ENCODE results near the gene GRIK4. TPM values are rescaled to one million over a fixed set of nuclear protein-coding genes. Genes with fewer than 3 reads are reported as not detected.

GRIK4 gene
- total RNA-seq, 1 experiment from 2014 or later: not detected

Other genes with a start within 250 kb of the GRIK4 start
- gene TLCD5, start 186.4 kb upstream of the GRIK4 start, total RNA-seq (2014; rRNA removed; shearing (Covaris generic)): 3.4 and 4.9 TPM in 2 replicates
- 42.0 and 46.4 TPM in 2 replicates for gene ARHGEF12, start 175.3 kb upstream of the GRIK4 start, total RNA-seq (2014; rRNA removed; shearing (Covaris generic))

All from RPMI7951 (cell line).